H54 (cell line): ENCODE measurements around the gene CCBE1.
"Not testable (repeated sequence)": the region's sequence is repeated elsewhere in the genome, so short reads cannot be mapped to it uniquely, and the experiment has no call there.

Source experiments
- DNase-seq: peaks from one replicate; pipeline ENCODE4 v3.0.0; 2011; ENCODE audit warnings: low spot score, mixed read lengths; ENCODE audit not compliant: insufficient read length
- FAIRE-seq: peaks from 3 replicates; lab custom pipeline; 2011; peaks lifted over from hg19 to GRCh38; lab: Jason Lieb, UNC
- POLR2A ChIP-seq: IDR thresholded peaks from 2 replicates; pipeline ENCODE4 v1.6.1; 2011; ENCODE audit warnings: low read depth, mild to moderate bottlenecking, low read length

Gene CCBE1

DNA sequence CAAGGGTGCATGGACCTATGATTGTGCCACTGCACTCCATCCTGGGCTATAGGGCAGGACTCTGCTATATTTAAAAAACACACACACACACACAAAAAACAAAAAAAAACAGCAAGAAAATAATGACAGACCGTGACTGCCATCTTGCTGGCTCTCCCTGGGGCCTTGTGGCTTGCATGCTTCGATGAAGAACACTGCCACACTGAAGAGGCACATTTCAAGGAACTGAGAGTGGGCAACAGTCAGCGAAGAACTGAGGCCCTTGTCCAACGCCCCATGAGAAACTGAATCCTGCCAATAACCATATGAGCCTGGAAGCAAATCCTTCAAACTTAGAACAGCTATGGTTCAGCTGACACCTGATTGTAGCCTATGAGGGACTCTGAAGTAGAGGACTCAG, 158.1 kb downstream of the CCBE1 start:
- no peak for DNase-seq
- no peak for TF ChIP-seq POLR2A
- FAIRE-seq: no peak

DNA sequence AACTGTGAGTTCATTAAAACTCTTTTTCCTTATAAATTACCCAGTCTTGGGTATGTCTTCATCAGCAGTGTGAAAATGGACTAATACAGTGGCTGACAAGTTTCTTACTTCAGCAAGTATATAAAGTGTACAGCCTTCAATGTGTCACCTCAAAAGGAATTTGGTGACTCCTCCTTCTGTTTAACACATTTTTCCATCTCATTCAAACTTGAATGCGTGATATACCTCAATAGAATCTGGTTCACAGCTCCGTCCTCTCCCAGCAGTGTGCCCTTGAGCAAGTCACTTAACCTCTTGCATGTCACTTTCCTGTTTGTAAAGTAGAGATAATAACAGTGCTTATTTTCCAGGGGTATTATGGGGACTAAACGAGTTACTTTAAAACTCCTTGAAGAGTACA, 159.6 kb downstream of the CCBE1 start:
- TF ChIP-seq POLR2A: no peak
- FAIRE-seq (no peak), DNase-seq (no peak)

- DNase-seq (no peak), FAIRE-seq (no peak)
- no peak for TF ChIP-seq POLR2A
Measured at GRCh38 chr18:59536166-59536565, 161.1 kb downstream of the CCBE1 start.

DNA sequence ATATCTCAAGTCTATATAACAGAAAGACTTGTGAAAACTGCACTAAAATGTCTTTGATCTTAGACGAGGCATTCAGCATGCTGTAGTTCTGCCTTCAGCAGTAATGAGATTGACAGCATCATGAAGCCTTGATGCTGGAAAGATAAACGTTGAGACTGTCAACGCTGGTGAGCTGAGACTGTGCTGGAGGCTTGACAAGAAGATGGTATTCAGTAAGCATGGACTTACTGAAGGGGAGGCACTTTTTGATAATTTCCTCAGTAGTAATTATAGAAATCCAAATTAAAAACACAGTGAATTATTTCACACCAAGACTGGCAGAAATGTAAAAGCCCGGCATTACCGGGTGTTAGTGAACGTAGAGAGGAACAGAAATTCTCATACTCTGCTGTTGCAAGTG, 162.2 kb downstream of the CCBE1 start:
- no peak for FAIRE-seq
- TF ChIP-seq POLR2A: no peak
- no peak for DNase-seq

- TF ChIP-seq POLR2A: no peak
- DNase-seq (no peak), FAIRE-seq (no peak)
Measured at GRCh38 chr18:59528866-59529265, 168.4 kb downstream of the CCBE1 start.

DNA sequence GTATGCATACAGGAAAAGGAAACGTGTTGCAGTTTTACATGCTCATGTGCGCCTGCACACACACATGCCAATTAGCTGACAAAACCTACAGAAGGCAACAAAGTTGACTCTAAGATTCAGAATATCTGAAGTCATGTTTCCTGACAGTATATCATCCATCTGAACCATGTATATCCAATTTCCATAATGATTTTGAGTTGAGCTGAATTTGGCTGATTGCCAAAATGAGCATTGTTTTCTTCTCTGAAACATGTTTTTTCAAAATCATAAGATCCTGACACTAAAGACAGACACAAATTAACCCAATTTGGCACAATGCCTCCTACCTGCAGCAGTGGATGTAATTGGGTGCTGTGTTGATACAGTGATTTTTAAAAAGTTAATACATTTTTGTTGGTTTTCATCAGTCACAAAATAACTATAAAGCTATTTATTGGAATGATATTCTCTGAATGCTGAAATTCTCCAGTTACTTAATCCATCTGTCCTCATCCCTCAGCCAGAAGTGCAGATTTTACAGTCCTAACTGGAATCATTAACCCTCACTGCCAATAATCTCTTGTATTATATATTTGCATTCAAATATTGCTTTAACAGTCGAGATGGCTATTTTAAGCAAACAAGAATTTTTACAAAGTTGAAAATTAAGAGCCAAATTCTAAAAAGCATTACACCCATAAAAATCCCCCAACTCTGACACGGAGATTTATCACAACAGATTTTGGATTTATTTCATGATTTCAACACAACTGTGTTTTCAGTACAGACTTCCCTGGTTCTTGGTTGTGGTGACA, 176.5 kb downstream of the CCBE1 start:
- DNase-seq (no peak), FAIRE-seq (no peak)
- no peak for TF ChIP-seq POLR2A

DNA sequence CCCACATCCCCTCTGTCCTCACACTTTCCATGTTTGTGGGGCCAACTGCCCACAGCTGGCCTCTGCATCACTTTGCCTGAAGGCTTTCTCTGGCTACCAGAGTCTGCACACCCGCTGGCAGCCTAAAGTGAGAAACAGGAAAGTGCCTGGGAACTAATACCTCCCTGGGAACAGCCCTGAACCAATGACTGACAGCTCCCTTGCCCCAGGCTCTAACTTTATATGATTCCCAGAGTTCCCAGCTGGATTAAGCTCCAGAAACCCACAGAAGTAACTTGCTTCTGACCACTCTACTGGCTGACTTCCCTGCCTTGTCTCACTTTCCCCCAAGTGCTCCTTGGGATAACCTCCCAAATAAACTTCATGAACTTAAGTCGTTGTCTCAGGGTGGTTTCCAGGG, 178.5 kb downstream of the CCBE1 start:
- no peak for TF ChIP-seq POLR2A
- FAIRE-seq (no peak), DNase-seq (no peak)

DNA sequence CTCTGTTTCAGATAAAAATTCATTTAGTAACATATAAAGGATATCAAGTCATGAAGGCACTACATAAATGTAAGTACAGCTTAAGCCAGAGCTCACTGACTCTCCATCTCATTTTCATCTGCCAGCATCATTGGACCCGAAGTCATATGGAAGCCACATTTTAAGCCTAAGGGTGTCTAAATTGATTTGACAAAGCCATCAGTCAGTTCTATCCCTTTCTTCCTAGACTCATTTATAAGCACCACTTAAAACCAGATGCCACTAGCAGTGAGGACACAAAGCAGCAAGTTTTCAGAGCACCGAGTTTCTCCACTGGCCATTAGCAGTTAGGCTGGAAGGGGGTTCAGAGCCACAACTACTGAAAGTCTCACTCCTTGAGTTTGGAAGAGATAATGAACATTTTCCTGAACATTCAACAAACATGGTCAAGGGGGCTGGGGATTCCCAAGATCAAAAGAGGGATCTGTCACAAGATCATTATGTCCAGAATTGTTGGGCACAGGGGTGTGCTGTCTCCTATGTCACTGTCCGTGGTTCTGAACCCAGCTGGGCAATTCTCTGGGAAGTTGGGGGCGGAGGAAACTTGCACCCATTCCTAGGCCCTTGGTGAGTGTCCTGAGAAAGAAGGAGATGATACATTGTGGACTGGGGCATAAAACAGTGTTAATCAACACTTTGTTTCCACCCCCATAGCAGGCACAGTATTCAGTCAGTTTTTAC, 179.6 kb downstream of the CCBE1 start:
- no peak for DNase-seq
- FAIRE-seq: no peak
- TF ChIP-seq POLR2A: no peak

GRCh38 chr18:59516356-59517155, 180.7 kb downstream of the CCBE1 start:
- peak; percentile 40 for DNase-seq

GRCh38 chr18:59515956-59516355, 181.3 kb downstream of the CCBE1 start:
- not testable (repeated sequence) for FAIRE-seq, DNase-seq

More at GRCh38 chr18:59516356-59517155, 180.7 kb downstream of the CCBE1 start:
- FAIRE-seq: no peak
- no peak for TF ChIP-seq POLR2A

GRCh38 chr18:59515147-59515546, 182.1 kb downstream of the CCBE1 start:
- TF ChIP-seq POLR2A: no peak
- FAIRE-seq (no peak), DNase-seq (no peak)

DNA sequence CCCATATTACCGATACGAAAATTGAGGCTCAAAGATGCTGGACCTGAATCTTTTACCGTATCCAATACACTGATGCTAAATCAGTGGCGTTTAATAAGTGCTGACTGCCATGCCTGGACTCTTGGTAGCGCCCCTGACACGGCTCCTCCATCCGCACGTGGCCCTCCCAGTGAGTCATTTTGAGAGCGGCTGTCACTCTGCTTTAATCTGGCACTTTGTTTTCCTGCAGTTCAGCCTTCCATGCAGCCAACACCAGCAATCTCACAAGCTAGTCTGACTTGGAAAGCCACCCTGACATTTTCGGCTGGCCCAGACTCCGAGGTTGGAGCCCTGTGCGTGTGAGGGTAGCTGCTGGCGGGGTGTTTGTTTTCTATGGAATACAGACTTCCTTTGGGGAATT, 183.0 kb downstream of the CCBE1 start:
- DNase-seq (no peak), FAIRE-seq (no peak)
- no peak for TF ChIP-seq POLR2A

DNA sequence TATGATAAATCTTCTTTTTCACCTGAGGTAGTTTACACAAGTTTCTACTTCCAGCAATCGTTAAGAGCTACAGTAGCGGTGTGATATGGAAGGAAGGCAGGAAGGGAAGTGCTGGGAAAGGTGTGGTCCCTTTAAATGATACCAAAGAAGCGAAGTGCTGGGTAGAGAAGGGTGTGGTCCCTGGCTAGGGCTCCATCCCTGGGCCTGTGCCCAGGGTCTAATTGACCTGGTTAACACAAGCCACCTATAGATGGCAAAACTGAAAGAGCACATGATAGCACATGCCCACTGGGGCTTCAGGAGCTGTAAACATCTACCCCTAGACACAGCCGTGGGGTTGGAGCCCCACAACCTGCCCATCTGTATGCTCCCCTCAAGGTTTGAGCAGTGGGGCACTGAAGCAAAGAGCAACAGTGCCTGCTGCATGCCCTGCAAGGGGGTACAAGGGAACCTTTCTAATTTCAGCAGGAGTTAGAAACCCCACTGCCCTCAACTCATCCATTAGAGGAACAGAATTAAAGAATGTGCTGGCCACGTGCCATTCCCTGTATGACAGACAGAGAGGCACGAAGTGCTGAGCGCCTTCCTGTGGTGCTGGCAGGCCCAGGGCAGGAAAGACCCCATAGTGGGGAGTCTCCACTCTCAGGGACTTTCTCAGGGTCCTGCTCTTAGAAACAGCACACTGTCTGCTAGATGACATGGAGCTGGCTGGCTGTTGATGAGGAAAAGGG, 185.0 kb downstream of the CCBE1 start:
- DNase-seq (no peak), FAIRE-seq (no peak)
- TF ChIP-seq POLR2A: no peak
